Left cardiac atrium (tissue), 4 donors: ENCODE results near the gene AKR1C1. TPM values are rescaled to one million over a fixed set of nuclear protein-coding genes. Genes with fewer than 3 reads are reported as not detected.
A peak's percentile ranks its signal among the peaks of the same experiment; 100 is the strongest.
"Not testable (repeated sequence)": the region's sequence is repeated elsewhere in the genome, so short reads cannot be mapped to it uniquely, and the experiment has no call there.

ENCODE experiments used
- ATAC-seq, 2 donors: fragments of 200-7000 bp; cut with Tn5 transposase; one replicate each; pipeline ENCODE4 v1.9.1; 2020; ENCODE audit warnings: mild to moderate bottlenecking in 2 of 2, moderate library complexity in 2 of 2
- DNase-seq: peaks from one replicate; pipeline ENCODE4 v3.0.0-alpha.2; 2020
- intact Hi-C, 2 donors: fragments of 100-400 bp; cut with DNase I; formaldehyde crosslinking; loops; one replicate each; pipeline versions ENCODE4 v1.14.1 to v1.15.1; 2022 to 2023
- total RNA-seq, 2 donors: library from RNA; stranded (reverse); fragmentation: NEBNext Ultra II Directional; extraction: Animal tissue kit (Norgen Biotek cat#: 25700); gene quantifications; one replicate each; pipeline ENCODE4 v1.2.1, GENCODE V29; 2021
- donor health status: DM: no; HTN: yes; CAD: no.
- donor health status: DM: no; HTN: yes; CAD: no; lungs with severe emphysema.
- donor health status: DM: yes; HTN: yes; CAD: no.
- donor health status: Dilated cardiomyopathy.

AKR1C1 gene
- total RNA-seq, 2 donors from 2014 or later: 119 to 147 TPM

DNA sequence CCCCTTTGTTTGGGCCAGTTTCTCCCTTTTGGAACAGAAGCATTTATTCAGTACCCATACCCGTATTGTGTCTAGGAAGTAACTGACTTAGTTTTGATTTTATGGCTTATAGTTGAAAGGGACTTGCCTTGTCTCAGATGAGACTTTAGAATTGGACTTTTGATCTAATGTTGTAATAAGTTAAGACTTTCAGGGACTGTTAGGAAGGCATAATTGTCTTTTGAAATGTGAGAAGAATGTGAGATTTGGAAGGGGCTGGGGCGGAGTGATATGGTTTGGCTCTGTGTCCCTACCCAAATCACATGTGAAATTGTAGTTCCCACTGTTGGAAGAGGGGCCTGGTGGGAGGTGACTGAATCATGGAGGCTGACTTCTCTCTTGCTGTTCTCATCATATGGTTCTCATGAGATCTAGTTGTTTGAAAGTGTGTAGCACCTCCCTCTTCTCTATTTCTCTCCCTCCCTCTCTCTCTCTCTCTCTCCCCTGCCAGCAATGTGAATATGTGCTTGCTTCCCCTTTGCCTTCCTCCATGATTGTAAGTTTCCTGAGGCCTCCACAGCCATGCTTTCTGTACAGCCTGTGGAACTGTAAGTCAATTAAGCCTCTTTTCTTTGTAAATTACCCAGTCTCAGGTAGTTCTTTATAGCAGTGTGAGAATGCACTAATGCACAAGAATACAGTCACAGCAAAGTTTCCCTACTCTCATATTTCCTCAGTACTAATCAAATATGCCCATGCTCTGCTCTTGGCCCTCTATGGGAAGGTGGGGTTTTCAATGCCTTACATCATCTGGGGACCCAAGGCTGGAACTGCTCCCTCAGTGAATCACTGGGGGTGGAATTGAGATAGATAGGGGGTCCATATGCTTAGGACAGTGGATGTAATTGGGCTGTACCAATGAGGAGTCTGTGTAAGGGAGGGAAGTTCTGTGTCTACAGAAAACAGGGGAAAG, 17.2 kb upstream of the AKR1C1 start:
- DNase-seq (no peak), ATAC-seq (no peak)
- intact Hi-C loops: no loop called here

DNA sequence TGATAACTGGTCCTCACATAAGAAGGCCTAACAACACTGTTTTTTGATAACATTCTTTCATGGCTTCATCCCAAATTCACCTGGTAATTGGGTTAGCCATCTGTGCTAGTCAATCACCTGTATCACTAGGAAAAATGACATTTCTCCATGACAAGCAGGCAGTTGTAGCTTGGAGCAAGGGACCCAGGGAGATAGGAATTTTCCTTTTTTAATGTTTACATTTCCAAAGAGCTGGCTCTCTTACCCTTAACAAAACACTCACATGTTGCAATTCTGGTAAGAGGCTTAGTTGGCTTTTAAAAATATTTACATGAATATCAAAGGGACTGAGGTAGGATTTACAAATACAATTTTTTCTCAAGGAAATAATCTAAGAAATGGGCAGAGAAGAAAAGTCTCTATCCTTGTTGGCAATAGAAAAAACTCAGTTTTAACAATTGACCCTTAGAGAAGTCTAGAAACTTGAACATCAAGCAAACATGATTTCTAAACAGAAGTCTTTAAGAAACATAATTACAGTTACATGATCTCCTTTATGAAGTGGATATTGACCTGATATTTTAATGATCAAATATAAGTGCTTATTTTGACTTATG, 16.1 kb upstream of the AKR1C1 start:
- intact Hi-C loops: no loop called here
- DNase-seq: no peak
- ATAC-seq: peak in 1 of 2 donors; percentile 20

DNA sequence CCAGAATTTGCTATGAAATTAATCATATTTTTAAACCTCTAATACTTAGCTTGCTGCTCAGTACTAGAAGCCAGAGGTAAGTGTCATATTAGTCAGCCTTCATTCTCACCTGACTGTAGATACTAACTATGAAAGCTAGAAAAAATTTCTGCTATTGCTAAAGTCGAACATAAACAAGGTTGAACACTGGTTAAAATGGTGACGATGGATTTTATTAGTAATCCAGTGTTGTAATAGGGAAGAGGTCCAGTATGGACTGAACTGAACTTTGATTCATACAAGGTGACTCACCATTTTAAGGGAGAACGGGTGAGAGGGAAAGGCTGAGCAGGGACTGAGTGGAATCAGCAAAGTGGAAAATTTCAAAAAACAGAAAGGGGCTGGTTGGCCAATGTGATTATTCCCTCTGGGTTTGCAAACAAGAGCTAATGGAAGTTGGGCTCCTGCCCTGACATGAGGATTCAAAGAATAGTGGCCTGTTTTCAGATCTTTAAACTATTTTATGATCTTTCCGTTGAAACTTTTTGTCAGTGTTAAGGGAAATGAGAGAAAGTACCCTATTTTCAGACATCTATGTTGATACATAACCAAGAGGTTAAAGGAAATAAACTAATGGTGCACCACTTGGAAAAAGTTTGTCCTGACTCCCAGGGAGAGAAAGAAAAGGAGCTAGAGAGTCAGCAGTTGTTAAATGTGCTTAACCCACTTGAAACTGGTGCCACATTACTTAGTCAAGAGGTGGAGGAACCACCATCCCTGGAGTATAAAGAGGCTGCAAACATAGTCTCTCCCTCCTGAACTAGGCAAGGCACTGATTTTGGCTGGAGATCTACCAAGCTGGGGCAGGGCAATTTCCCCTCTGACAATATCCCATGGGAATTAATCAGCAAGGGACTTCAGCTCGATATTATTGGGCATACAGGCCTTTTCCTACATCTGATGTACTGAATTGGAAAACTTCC, 15.3 kb upstream of the AKR1C1 start:
- intact Hi-C loops: no loop called here
- DNase-seq (no peak), ATAC-seq (peak; percentile 80 to 96)

DNA sequence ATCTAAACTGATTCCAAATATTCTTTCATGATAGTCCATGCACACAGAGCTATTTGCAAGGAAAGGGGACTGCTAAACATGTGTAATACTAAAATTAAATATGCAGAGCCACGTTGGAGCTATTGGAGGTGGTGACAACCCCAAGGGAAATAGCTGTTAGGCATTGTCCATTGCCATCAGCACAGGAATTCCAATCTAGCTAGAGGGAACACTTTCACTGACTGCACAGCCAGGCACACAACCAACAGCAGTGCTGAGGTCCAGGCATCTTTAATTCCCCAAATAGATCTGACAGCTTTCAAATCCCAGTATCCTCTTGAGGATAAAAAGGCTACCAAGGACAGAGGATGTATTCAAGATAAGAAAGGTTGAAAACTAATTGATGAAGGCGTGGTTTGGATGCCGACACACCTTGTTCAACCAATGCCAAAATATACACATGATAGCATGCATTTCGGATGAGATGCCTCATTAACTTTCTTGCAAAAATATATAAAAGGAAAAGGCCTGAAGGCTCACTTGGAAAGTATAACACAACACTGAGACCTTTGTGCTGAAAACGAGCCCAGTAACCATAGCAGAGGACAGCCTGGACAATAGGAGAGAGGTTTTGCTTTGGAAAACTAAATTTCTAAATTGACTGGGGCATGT, 11.6 kb upstream of the AKR1C1 start:
- intact Hi-C loops, ATAC-seq, DNase-seq: not testable (repeated sequence)

DNA sequence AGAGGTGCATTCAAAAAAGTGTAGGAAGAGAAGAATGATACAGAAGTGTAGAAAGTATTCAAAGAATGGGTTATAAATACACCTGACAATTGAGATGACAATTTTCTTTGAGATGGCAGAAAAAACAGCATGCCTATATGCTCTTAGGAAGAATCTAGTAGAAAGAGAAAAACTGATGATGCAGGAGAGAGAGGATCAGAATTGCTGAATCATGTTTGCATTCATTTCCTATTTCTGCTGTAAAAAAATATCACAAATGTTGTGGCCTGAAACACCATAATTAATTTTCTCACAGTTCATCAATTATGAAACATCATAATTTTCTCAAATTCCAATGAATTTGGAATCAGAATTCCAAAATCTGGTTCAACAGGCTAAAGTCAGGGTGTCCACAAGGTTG, 9.8 kb upstream of the AKR1C1 start:
- intact Hi-C loops: no loop called here
- ATAC-seq (no peak), DNase-seq (no peak)

DNA sequence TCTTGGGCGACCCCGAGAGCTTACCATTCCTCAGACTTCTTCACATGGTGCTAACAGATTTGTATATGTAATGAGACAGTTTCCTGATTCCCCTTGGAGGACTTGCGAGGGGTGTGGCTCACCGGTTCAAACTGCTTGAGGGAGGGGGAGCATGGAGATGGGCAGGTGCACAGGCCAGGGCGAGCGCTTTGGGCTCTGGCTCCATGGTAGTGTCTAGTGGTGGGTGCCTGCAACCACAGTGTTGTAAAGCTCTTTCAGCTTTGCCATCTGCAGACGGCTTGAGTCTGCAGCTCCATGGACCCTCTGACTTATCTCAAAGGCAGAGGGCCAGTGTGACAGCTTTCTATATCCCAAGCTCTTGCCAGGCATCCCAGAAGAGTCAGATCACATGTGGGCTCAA, 7.1 kb upstream of the AKR1C1 start:
- intact Hi-C loops: loop anchor here in 1 of 2 donors (5.0 kb wide), 1 partner anchor 51 kb away; no protein-coding TSS in a partner anchor
- not testable (repeated sequence) for DNase-seq, ATAC-seq

DNA sequence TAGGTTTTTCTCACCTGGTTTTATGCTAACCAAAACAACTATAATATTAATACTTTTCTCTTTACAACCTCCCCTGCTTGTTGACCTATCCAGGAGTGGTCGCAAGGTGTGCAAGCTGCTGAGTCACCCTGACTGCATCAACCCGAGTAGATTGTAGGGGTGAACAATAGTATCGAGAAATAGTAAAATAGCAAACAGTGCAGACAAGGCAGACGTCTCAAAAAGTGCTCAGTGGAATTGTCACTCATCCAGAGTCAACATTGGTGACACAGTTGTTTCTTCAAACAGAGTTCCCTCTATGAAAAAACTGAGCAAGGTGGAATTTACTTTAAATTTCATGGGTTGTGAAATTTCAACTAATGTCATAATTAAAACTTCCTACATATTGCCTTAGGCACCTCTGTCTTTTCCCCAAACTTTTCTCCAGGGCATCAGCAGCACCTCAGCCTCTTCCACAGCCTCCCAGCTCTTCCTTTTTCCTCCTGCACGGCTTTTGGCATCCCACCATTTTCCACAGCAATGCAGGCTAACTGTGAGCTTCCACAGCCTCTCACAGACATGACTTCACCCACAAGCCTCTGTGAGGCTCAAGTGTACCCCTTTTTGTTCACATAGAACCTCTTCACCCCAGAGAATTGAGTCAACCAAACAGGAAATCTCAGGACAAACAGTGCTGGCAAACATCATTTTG, 6.1 kb upstream of the AKR1C1 start:
- ATAC-seq, DNase-seq: not testable (repeated sequence)
- intact Hi-C loops: loop anchor here in 1 of 2 donors (5.0 kb wide), 1 partner anchor 50 kb away; no protein-coding TSS in a partner anchor

DNA sequence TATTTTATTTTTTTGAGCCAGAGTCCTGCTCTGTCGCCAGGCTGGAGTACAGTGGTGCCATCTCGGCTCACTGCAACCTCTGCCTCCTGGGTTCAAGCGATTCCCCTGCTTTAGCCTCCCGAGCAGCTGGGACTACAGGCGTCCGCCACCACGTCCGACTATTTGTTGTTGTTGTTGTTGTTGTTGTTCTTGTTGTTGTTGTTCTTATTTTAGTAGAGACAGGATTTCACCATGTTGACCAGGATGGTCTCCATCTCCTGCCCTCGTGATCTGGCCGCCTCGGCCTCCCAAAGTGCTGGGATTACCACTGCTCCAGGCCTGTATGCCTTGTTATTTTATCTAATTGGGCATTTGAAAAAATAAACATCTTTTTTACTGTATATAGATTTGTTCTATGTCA, 1.7 kb upstream of the AKR1C1 start:
- ATAC-seq, intact Hi-C loops, DNase-seq: not testable (repeated sequence)

DNA sequence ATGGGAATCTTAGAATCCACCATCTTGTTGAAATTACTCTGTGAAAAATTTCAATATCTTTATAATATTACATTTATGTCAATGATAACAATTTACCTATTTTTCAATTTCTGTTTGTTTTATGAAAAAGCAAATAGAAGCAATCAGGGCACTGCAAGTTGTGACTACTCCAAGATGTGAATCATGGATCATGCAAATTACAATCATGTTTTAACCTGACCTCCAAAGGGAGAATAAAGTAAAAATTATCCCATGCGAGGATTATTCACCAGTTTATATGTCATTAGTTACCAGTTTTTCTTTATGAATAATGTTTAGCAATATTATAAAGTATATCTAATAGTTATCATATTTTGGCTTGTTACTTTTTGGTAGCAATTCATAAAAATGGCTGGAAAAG, 907 bp upstream of the AKR1C1 start:
- DNase-seq, ATAC-seq, intact Hi-C loops: not testable (repeated sequence)

DNA sequence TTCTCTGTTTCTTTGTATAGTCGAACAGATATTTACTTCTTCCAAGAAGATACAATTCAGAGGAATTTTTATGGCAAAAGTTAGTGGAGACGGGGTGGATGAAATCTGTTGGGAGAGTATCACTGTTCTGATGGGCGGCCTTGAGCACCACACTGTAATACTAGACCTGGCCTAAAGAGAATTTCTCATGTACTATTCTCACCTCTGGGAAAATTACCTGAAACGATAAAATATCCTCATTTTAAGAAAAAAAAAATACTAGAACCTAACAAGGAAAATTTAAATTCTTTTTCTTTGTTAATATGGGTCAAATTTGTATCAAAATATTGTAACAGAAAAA, 570 bp downstream of the AKR1C1 start:
- intact Hi-C loops: not testable (repeated sequence)

DNA sequence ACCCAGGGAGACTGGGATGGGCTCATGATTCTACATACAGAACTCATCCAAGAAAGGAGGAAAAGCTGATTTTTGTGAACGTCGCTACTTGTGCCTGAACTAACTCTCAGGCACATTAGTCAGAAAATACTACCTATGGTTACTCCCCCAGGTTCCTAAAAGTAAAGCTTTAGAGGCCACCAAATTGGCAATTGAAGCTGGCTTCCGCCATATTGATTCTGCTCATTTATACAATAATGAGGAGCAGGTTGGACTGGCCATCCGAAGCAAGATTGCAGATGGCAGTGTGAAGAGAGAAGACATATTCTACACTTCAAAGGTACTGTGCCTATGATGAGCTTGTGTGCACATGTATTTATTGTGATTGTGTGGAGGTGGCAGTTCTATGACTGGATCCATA, 2.5 kb downstream of the AKR1C1 start:
- intact Hi-C loops, ATAC-seq, DNase-seq: not testable (repeated sequence)

More for the DNA sequence above, 570 bp downstream of the AKR1C1 start:
- peak; percentile 48 to 54 for ATAC-seq
- DNase-seq: not testable (repeated sequence)

DNA sequence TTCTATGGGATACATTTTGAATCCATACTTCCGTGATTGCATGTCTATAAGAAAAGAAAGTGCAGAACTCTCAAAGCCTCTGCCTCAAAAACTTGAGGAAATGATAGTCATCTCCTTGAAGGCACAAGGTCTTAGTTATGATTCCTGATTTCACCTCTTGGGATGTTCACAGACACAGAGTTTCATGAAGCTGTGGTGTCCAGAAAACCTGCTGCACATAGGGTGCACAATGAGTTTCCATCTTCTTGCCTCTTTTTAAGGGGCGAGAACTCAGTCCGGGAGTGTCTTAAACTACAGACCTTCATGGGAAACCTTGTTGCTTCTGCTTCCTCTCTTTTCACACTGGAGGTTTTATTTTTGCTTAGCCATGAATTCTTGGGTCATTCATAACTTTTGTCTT, 4.0 kb downstream of the AKR1C1 start:
- ATAC-seq, intact Hi-C loops, DNase-seq: not testable (repeated sequence)

DNA sequence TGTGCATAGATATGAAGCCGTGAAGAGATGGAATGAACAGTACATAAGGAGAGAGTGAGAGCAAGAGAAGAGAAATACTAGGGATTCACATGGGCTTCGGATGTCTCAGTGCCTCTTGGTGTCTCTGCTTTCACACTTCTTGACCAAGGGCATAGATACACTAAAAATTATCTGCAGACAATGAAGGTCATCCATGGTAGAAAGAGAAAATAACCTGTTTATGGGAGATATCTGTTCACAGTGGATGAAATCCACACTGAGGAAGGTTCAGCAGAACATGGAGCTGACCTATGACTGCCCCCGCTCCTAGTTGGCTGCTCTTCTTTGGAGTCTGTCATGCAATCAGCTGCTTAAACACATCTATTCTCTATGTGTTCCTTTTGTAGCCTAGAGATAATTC, 6.1 kb downstream of the AKR1C1 start:
- ATAC-seq, DNase-seq, intact Hi-C loops: not testable (repeated sequence)

DNA sequence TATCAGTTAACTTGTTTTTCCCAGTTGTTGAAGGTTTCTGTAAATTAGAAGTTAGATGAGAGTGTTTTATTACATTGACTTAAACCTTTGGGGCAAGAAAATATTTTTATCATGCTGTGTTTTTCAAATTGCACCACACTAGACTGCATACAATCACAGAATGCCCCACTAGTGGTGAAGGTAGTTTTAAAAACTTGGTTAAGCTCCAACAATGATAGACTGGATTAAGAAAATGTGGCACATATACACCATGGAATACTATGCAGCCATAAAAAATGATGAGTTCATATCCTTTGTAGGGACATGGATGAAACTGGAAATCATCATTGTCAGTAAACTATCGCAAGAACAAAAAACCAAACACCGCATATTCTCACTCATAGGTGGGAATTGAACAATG, 7.1 kb downstream of the AKR1C1 start:
- intact Hi-C loops, DNase-seq, ATAC-seq: not testable (repeated sequence)

DNA sequence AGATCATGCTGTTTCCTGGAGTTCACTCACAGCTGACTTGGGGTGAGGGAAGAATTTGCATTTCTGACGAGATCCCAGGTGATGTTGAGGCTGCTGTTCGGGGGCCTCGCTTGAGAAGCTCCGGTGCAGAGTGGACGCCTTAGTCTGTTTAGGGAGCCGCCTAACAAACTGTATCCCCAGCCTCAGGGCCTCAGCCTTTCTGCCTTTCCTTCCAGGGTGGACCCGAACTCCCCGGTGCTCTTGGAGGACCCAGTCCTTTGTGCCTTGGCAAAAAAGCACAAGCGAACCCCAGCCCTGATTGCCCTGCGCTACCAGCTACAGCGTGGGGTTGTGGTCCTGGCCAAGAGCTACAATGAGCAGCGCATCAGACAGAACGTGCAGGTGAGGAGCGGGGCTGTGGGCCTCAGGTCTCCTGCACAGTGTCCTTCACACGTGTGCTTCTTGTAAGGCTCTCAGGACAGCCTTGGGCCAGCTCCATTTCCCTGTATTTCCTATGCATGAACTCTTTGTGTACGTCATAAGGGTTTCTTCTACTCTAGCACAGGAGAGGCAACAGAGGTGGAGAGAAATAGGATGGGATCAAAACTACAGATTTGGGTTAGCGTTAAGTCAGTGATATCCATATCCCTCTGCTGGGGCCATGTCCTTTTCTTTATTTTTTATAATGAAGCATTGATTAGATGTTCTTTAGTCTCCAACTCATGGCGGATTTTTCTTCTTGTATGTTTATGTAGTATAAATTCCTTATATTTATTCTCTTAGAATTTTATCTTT, 9.3 kb downstream of the AKR1C1 start:
- DNase-seq, ATAC-seq, intact Hi-C loops: not testable (repeated sequence)

DNA sequence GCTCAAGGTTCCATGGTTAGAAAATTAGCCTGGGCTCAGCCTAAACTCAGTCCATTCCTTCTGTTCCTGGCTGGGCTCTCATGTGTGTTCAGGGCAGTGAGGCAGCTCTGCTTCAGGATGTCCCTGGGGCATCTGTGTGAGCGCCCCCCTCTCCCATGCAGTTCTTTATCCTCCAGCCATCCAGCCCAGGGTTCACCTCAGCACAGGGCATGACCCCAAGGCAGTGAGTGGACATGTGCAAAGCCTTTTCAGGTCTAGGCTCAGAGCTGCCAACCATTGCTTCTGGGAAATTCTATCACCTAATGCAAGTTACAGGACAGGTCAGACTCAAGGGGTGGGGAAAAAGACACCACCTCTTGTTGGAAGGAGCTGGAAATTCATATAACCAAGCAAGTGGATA, 10.1 kb downstream of the AKR1C1 start:
- ATAC-seq, DNase-seq, intact Hi-C loops: not testable (repeated sequence)

DNA sequence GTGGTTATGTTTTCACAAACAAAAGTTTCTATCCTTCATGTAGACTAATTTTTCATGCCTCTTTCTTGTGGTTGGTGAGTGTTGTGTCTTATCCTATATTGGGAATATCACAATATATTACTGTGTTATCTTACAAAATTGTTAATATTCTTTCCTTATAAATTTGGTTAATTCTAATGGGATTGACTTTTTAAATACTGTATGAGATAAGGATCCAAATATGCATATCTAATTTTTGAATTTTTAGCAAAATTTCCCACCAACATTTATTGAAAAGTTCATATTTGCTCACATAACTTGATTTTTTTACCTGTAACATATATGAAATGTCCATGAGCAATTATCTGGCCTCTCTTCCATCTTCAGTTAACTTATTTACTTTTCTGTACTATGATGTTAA, 11.2 kb downstream of the AKR1C1 start:
- ATAC-seq, DNase-seq, intact Hi-C loops: not testable (repeated sequence)
